ENCODE results near the gene ARHGDIB. TPM values are rescaled to one million over a fixed set of nuclear protein-coding genes. Genes with fewer than 3 reads are reported as not detected.

Gene ARHGDIB
- total RNA-seq, 1 experiment from 2014 or later: 4.3 TPM

GRCh38 chr12:15011162-15011561 lies 49.8 kb upstream of the ARHGDIB start:
- Histone ChIP-seq H3K27me3 (ENCODE audit: insufficient read depth, low read length) (peaks cover 36% of the 10 kb centered on the region), H3K4me1 (ENCODE audit: control insufficient read depth in 1 of 2, insufficient read depth in 2 of 2, low read length in 2 of 2) (no peaks in the 10 kb centered on the region), H2AFZ (ENCODE audit: low read depth, low read length, poor library complexity, severe bottlenecking) (no peak overlapping the region), H3K9ac (ENCODE audit: low read length) (no peak overlapping the region), H3K9me3 (ENCODE audit: control insufficient read depth in 1 of 2, insufficient read depth in 1 of 2, low read depth in 1 of 2, low read length in 2 of 2) (no peaks in the 10 kb centered on the region), H3K4me2 (ENCODE audit: low read length) (no peak overlapping the region), H3K4me3 (replicated peaks in 1 of 2; ENCODE audit: low read depth in 1 of 2, low read length in 2 of 2) (no peak overlapping the region), H3K27ac (ENCODE audit: low read depth, low read length) (no peak overlapping the region), H3K79me2 (ENCODE audit: insufficient read depth, low read length) (no peaks in the 10 kb centered on the region), H4K20me1 (ENCODE audit: insufficient read depth) (no peaks in the 10 kb centered on the region), H3K9me2 (ENCODE audit: insufficient read depth) (no peaks in the 10 kb centered on the region), H3K36me3 (ENCODE audit: control insufficient read depth in 1 of 2, insufficient read depth in 2 of 2, low read length in 2 of 2) (no peaks in the 10 kb centered on the region)
- BruUV-seq (replicated peaks): no TSS peak
- ATAC-seq: peak; percentile 87
- CTCF ChIA-PET: interaction anchor here (0.7 kb wide), 1 partner anchor 15 kb away, joined by 3 read pairs; no protein-coding TSS in a partner anchor
- intact Hi-C loops (cut with micrococcal nuclease): no loop called here
- POLR2A ChIA-PET: no interaction called here
- RAD21 ChIA-PET (ENCODE audit: low non-redundant PET in 1 of 2, low total read pairs in 2 of 2, uncharacterized antibody in 2 of 2, unreplicated experiment in 2 of 2): no interaction called here
- TF ChIP-seq RAD21 (IDR thresholded peaks at IDR 0.05; ENCODE audit: low read depth) (no peak), FOSL1 (IDR thresholded peaks at IDR 0.05; ENCODE audit: low read depth) (no peak), EZH2 (IDR thresholded peaks at IDR 0.05) (no peak), YY1 (IDR thresholded peaks at IDR 0.05; ENCODE audit: extremely low read depth, insufficient replicate concordance, low read depth, low read length) (no peak)
- TF ChIP-seq, protein P1, sequence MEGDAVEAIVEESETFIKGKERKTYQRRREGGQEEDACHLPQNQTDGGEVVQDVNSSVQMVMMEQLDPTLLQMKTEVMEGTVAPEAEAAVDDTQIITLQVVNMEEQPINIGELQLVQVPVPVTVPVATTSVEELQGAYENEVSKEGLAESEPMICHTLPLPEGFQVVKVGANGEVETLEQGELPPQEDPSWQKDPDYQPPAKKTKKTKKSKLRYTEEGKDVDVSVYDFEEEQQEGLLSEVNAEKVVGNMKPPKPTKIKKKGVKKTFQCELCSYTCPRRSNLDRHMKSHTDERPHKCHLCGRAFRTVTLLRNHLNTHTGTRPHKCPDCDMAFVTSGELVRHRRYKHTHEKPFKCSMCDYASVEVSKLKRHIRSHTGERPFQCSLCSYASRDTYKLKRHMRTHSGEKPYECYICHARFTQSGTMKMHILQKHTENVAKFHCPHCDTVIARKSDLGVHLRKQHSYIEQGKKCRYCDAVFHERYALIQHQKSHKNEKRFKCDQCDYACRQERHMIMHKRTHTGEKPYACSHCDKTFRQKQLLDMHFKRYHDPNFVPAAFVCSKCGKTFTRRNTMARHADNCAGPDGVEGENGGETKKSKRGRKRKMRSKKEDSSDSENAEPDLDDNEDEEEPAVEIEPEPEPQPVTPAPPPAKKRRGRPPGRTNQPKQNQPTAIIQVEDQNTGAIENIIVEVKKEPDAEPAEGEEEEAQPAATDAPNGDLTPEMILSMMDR (IDR thresholded peaks at IDR 0.05 in 2 of 3, conservative IDR thresholded peaks at IDR 0.05 in 1 of 3; ENCODE audit: borderline replicate concordance in 1 of 3, insufficient read depth in 1 of 3, low read depth in 2 of 3, low read length in 2 of 3): peak; percentile 5 to 43 (median 37); a peak in 2 of 6 replicates
- no peak for DNase-seq (ENCODE audit: low read depth, low spot score)

- DNase-seq (ENCODE audit: low read depth, low spot score) (no peak), ATAC-seq (no peak)
- Histone ChIP-seq H3K4me2 (ENCODE audit: low read length) (no peak overlapping the region), H3K4me1 (ENCODE audit: control insufficient read depth in 1 of 2, insufficient read depth in 2 of 2, low read length in 2 of 2) (no peaks in the 10 kb centered on the region), H3K9me2 (ENCODE audit: insufficient read depth) (no peaks in the 10 kb centered on the region), H4K20me1 (ENCODE audit: insufficient read depth) (no peaks in the 10 kb centered on the region), H3K36me3 (ENCODE audit: control insufficient read depth in 1 of 2, insufficient read depth in 2 of 2, low read length in 2 of 2) (no peaks in the 10 kb centered on the region), H3K79me2 (ENCODE audit: insufficient read depth, low read length) (no peaks in the 10 kb centered on the region), H3K9ac (ENCODE audit: low read length) (no peak overlapping the region), H3K9me3 (ENCODE audit: control insufficient read depth in 1 of 2, insufficient read depth in 1 of 2, low read depth in 1 of 2, low read length in 2 of 2) (no peaks in the 10 kb centered on the region), H3K27ac (ENCODE audit: low read depth, low read length) (no peak overlapping the region), H3K27me3 (ENCODE audit: insufficient read depth, low read length) (peaks cover 57% of the 10 kb centered on the region), H2AFZ (ENCODE audit: low read depth, low read length, poor library complexity, severe bottlenecking) (no peak overlapping the region), H3K4me3 (replicated peaks in 1 of 2; ENCODE audit: low read depth in 1 of 2, low read length in 2 of 2) (no peak overlapping the region)
- CTCF ChIA-PET: interaction anchor here (1.1 to 1.2 kb wide), 2 partner anchors 214 to 494 kb away, joined by 3 to 5 read pairs; partner anchors contain the start of gene RERG
- intact Hi-C loops (cut with micrococcal nuclease): no loop called here
- no TSS peak for BruUV-seq (replicated peaks)
- POLR2A ChIA-PET: no interaction called here
- RAD21 ChIA-PET (ENCODE audit: low non-redundant PET in 1 of 2, low total read pairs in 2 of 2, uncharacterized antibody in 2 of 2, unreplicated experiment in 2 of 2): interaction anchor here in 1 of 2 experiments (0.6 kb wide), 1 partner anchor 92 kb away, joined by 3 read pairs; no protein-coding TSS in a partner anchor
- TF ChIP-seq, protein P2, sequence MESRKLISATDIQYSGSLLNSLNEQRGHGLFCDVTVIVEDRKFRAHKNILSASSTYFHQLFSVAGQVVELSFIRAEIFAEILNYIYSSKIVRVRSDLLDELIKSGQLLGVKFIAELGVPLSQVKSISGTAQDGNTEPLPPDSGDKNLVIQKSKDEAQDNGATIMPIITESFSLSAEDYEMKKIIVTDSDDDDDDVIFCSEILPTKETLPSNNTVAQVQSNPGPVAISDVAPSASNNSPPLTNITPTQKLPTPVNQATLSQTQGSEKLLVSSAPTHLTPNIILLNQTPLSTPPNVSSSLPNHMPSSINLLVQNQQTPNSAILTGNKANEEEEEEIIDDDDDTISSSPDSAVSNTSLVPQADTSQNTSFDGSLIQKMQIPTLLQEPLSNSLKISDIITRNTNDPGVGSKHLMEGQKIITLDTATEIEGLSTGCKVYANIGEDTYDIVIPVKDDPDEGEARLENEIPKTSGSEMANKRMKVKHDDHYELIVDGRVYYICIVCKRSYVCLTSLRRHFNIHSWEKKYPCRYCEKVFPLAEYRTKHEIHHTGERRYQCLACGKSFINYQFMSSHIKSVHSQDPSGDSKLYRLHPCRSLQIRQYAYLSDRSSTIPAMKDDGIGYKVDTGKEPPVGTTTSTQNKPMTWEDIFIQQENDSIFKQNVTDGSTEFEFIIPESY (IDR thresholded peaks at IDR 0.05; ENCODE audit: extremely low read depth, insufficient replicate concordance, low read length): no peak
- TF ChIP-seq CEBPB (IDR thresholded peaks at IDR 0.05; ENCODE audit: low read depth) (no peak), TCF7L2 (IDR thresholded peaks at IDR 0.05; ENCODE audit: borderline replicate concordance, extremely low read depth, insufficient read depth, insufficient read length) (no peak), EGR1 (IDR thresholded peaks at IDR 0.05; ENCODE audit: low read depth) (no peak), ZNF274 (IDR thresholded peaks at IDR 0.05; ENCODE audit: low read depth, low read length) (no peak)
- TF ChIP-seq, protein P1 (IDR thresholded peaks at IDR 0.05 in 2 of 3, conservative IDR thresholded peaks at IDR 0.05 in 1 of 3; ENCODE audit: borderline replicate concordance in 1 of 3, insufficient read depth in 1 of 3, low read depth in 2 of 3, low read length in 2 of 3): no peak
These were observed 46.1 kb upstream of the ARHGDIB start for GRCh38 chr12:15007551-15007950.
